Astrocyte (in vitro differentiated cells and primary cell): ENCODE measurements around the gene VWA1. TPM values are rescaled to one million over a fixed set of nuclear protein-coding genes. Genes with fewer than 3 reads are reported as not detected.
"Not testable (repeated sequence)": the region's sequence is repeated elsewhere in the genome, so short reads cannot be mapped to it uniquely, and the experiment has no call there.

Experiments
- DNase-seq: peaks from one replicate; pipeline ENCODE4 v3.0.0-alpha.2; 2010; ENCODE audit warnings: low read depth
- FAIRE-seq: peaks from 2 replicates; lab custom pipeline; 2011; peaks lifted over from hg19 to GRCh38; lab: Jason Lieb, UNC
- H2AFZ ChIP-seq: 2 replicates; pipeline ENCODE4 v1.6.0; 2012; ENCODE audit warnings: low read depth, low read length, inconsistent platforms
- H3K27ac ChIP-seq: 2 replicates; pipeline ENCODE4 v1.5.1; 2011; ENCODE audit warnings: low read depth, low read length, inconsistent platforms
- H3K27me3 ChIP-seq: 2 replicates; pipeline ENCODE4 v1.6.0; 2011; ENCODE audit warnings: low read length, inconsistent platforms; ENCODE audit not compliant: insufficient read depth
- H3K36me3 ChIP-seq: 2 replicates; pipeline ENCODE4 v1.5.1; 2011; ENCODE audit warnings: low read length, inconsistent platforms; ENCODE audit not compliant: insufficient read depth
- H3K4me1 ChIP-seq: 2 replicates; pipeline ENCODE4 v1.5.1; 2011; ENCODE audit warnings: low read length, inconsistent platforms; ENCODE audit not compliant: insufficient read depth
- H3K4me2 ChIP-seq: 2 replicates; pipeline ENCODE4 v1.6.0; 2012; ENCODE audit warnings: low read length, inconsistent platforms
- H3K4me3 ChIP-seq: 2 replicates; pipeline ENCODE4 v1.5.1; 2011; ENCODE audit warnings: low read depth, mild to moderate bottlenecking, low read length, inconsistent platforms; ENCODE audit not compliant: insufficient read depth
- H3K79me2 ChIP-seq: 2 replicates; pipeline ENCODE4 v1.6.0; 2012; ENCODE audit warnings: mild to moderate bottlenecking, low read length, inconsistent platforms; ENCODE audit not compliant: insufficient read depth
- H3K9ac ChIP-seq: 2 replicates; pipeline ENCODE4 v1.6.0; 2012; ENCODE audit warnings: mild to moderate bottlenecking, low read length, inconsistent platforms
- H3K9me3 ChIP-seq: 2 replicates; pipeline ENCODE4 v1.5.1; 2012; ENCODE audit warnings: low read depth, mild to moderate bottlenecking, low read length, inconsistent platforms; ENCODE audit not compliant: insufficient read depth
- H4K20me1 ChIP-seq: 2 replicates; pipeline ENCODE4 v1.6.0; 2012; ENCODE audit warnings: low read length, inconsistent platforms; ENCODE audit not compliant: insufficient read depth
- H3K27ac Mint-ChIP-seq: one replicate; pipeline ENCODE4 v1.8.0; 2021; ENCODE audit warnings: mild to moderate bottlenecking, mixed read lengths; ENCODE audit not compliant: unreplicated experiment
- H3K27me3 Mint-ChIP-seq: one replicate; pipeline ENCODE4 v1.8.0; 2021; ENCODE audit warnings: low read depth, mixed read lengths; ENCODE audit not compliant: unreplicated experiment
- H3K36me3 Mint-ChIP-seq: one replicate; pipeline ENCODE4 v1.8.0; 2021; ENCODE audit warnings: low read depth, mixed read lengths; ENCODE audit not compliant: unreplicated experiment
- H3K4me1 Mint-ChIP-seq: one replicate; pipeline ENCODE4 v1.8.0; 2021; ENCODE audit warnings: low read depth, mixed read lengths; ENCODE audit not compliant: unreplicated experiment
- H3K4me3 Mint-ChIP-seq: one replicate; pipeline ENCODE4 v1.8.0; 2021; ENCODE audit warnings: mild to moderate bottlenecking, moderate library complexity, mixed read lengths; ENCODE audit not compliant: unreplicated experiment
- H3K9me3 Mint-ChIP-seq: one replicate; pipeline ENCODE4 v1.8.0; 2021; ENCODE audit warnings: mild to moderate bottlenecking, mixed read lengths; ENCODE audit not compliant: unreplicated experiment
- CTCF ChIP-seq: IDR thresholded peaks from 2 replicates; pipeline ENCODE4 v1.5.1; 2011; ENCODE audit warnings: low read depth, mild to moderate bottlenecking, inconsistent platforms, low read length, moderate library complexity; ENCODE audit not compliant: insufficient read depth
- EZH2 ChIP-seq: IDR thresholded peaks from 2 replicates; pipeline ENCODE4 v1.6.1; 2012; ENCODE audit warnings: mild to moderate bottlenecking, low read length, inconsistent platforms; ENCODE audit not compliant: insufficient read depth
- total RNA-seq: library from RNA; stranded (reverse); gene quantifications from 2 replicates; pipeline ENCODE4 v1.2.1, GENCODE V29; 2021

The VWA1 gene
- total RNA-seq, 1 donor from 2014 or later = 60.4 TPM

- FAIRE-seq = no peak
- no peaks in the 10 kb centered on the region for H3K9me3 Mint-ChIP-seq
- peaks cover 21% of the 10 kb centered on the region for H3K36me3 Mint-ChIP-seq
- no peaks in the 10 kb centered on the region for H3K27me3 Mint-ChIP-seq
- Histone ChIP-seq H3K27ac (no peak overlapping the region), H3K4me2 (peak overlapping the region; percentile 98), H3K9ac (peak overlapping the region; percentile 94), H3K36me3 (peaks cover 33% of the 10 kb centered on the region), H2AFZ (no peak overlapping the region), H3K27me3 (no peaks in the 10 kb centered on the region), H3K4me3 (no peak overlapping the region), H4K20me1 (peaks cover 42% of the 10 kb centered on the region), H3K4me1 (peaks cover 40% of the 10 kb centered on the region), H3K79me2 (peaks cover 86% of the 10 kb centered on the region), H3K9me3 (no peaks in the 10 kb centered on the region)
- DNase-seq = no peak
- peak overlapping the region; percentile 90 for H3K27ac Mint-ChIP-seq
- peak overlapping the region; percentile 92 for H3K4me3 Mint-ChIP-seq
- TF ChIP-seq EZH2 (no peak), CTCF (no peak)
- peaks cover 40% of the 10 kb centered on the region for H3K4me1 Mint-ChIP-seq
Observed at GRCh38 chr1:1401457-1402010, 34.0 kb upstream of the VWA1 start.

GRCh38 chr1:1402072-1402900 lies 33.2 kb upstream of the VWA1 start:
- Histone ChIP-seq H3K79me2 (peaks cover 87% of the 10 kb centered on the region), H3K9ac (no peak overlapping the region), H4K20me1 (peaks cover 37% of the 10 kb centered on the region), H3K36me3 (peaks cover 28% of the 10 kb centered on the region), H3K27me3 (no peaks in the 10 kb centered on the region), H2AFZ (no peak overlapping the region), H3K4me3 (no peak overlapping the region), H3K9me3 (no peaks in the 10 kb centered on the region), H3K27ac (peak overlapping the region; percentile 3), H3K4me1 (peaks cover 38% of the 10 kb centered on the region), H3K4me2 (peak overlapping the region; percentile 98)
- DNase-seq (peak; percentile 60), FAIRE-seq (no peak)
- H3K36me3 Mint-ChIP-seq = peaks cover 22% of the 10 kb centered on the region
- H3K9me3 Mint-ChIP-seq = no peaks in the 10 kb centered on the region
- TF ChIP-seq CTCF (peak; percentile 80), EZH2 (no peak)
- H3K4me3 Mint-ChIP-seq = peak overlapping the region; percentile 92
- H3K27me3 Mint-ChIP-seq = no peaks in the 10 kb centered on the region
- H3K4me1 Mint-ChIP-seq = peaks cover 38% of the 10 kb centered on the region
- H3K27ac Mint-ChIP-seq = peak overlapping the region; percentile 73

- H3K9me3 ChIP-seq, DNase-seq, H3K27me3 ChIP-seq, H2AFZ ChIP-seq, H3K4me3 ChIP-seq, H3K9ac ChIP-seq, FAIRE-seq, H3K27me3 Mint-ChIP-seq, H3K9me3 Mint-ChIP-seq, H3K4me2 ChIP-seq: not testable (repeated sequence)
- peak overlapping the region; percentile 92 for H3K4me3 Mint-ChIP-seq
- H3K36me3 ChIP-seq = peaks cover 22% of the 10 kb centered on the region
- H3K4me1 ChIP-seq = peaks cover 33% of the 10 kb centered on the region
- H3K27ac Mint-ChIP-seq = peak overlapping the region; percentile 74
- H3K36me3 Mint-ChIP-seq = peaks cover 19% of the 10 kb centered on the region
- peak overlapping the region; percentile 3 for H3K27ac ChIP-seq
- peaks cover 31% of the 10 kb centered on the region for H4K20me1 ChIP-seq
- peaks cover 87% of the 10 kb centered on the region for H3K79me2 ChIP-seq
- H3K4me1 Mint-ChIP-seq = peaks cover 33% of the 10 kb centered on the region
Observed at GRCh38 chr1:1402901-1403392, 32.5 kb upstream of the VWA1 start.
